C4-2B (cell line): ENCODE results near the gene KCNC4.

Experiments used
- CTCF ChIP-seq: fragments of 450-650 bp; conservative IDR thresholded peaks from 2 replicates; pipeline ENCODE4 v1.5.1; 2017; ENCODE audit warnings: mild to moderate bottlenecking
- ZFX ChIP-seq: fragments of 450-650 bp; IDR thresholded peaks from 2 replicates; pipeline ENCODE4 v1.6.1; 2017

GRCh38 chr1:110176299-110176956, 33.7 kb upstream of the KCNC4 start:
- no peak for TF ChIP-seq CTCF
- no peak for TF ChIP-seq ZFX
